ENCODE results near the gene PTGER3. TPM values are rescaled to one million over a fixed set of nuclear protein-coding genes. Genes with fewer than 3 reads are reported as not detected.

The PTGER3 gene
- total RNA-seq, 1 experiment from 2014 or later = not detected

DNA sequence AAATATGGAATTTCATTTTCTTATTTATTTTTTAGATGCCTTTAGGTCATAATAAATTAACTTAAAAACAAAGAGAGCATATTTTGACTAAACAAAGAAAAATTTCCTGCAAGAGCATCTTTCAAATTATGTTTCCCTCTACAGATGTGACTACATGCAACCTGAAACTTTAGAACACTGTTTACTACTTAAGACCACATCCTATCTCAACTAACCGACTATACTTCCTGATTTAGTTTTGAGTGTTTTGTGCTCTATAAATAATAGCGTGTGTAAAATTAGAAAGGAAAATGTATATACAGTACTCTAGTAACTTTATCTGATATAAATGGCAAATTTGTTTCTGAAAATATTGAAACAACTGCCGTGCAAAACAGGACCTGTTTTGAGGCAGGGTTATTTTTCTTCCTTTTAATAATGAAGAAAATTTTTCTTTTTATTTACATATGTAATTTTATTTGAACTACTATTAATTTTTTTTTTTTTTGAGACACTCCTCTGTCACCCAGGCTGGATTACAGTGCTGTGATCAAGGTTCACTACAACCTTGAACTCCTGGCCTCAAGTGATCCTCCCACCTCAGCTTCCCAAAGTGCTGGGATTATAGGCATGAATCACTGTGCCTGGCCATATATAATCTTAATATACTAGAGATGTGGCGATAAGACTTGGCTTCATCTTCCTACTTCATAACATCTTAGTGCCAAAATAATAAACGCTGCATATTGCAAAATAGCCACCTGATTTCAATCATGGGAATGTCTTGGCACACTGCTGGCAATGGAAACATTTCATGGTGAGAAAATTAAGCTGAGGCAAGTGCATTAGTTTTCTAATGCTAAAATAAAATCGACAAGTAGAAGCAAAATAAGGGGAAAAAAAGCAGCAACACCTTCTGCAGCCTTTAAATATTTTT is 21.0 kb upstream of the PTGER3 start:
- Mint-ChIP-seq H3K4me3 (ENCODE audit: unreplicated experiment) (no peak overlapping the region), H3K9me3 (ENCODE audit: unreplicated experiment) (no peaks in the 10 kb centered on the region), H3K36me3 (ENCODE audit: insufficient read depth, unreplicated experiment) (peaks cover 95% of the 10 kb centered on the region), H3K4me1 (ENCODE audit: insufficient read depth, unreplicated experiment) (no peaks in the 10 kb centered on the region), H3K27me3 (ENCODE audit: insufficient read depth, unreplicated experiment) (no peaks in the 10 kb centered on the region), H3K27ac (ENCODE audit: low read depth, unreplicated experiment) (no peak overlapping the region)
- no TSS peak for BruUV-seq (replicated peaks)
- ChIA-PET POLR2A (interaction anchor here (1.2 kb wide), 1 partner anchor 12 kb away, joined by 9 read pairs; the partner anchor contains the start of gene ZRANB2), CTCF (interaction anchor here (0.5 kb wide), 1 partner anchor 10 kb away, joined by 3 read pairs; no protein-coding TSS in a partner anchor)
- TF ChIP-seq, protein P1, sequence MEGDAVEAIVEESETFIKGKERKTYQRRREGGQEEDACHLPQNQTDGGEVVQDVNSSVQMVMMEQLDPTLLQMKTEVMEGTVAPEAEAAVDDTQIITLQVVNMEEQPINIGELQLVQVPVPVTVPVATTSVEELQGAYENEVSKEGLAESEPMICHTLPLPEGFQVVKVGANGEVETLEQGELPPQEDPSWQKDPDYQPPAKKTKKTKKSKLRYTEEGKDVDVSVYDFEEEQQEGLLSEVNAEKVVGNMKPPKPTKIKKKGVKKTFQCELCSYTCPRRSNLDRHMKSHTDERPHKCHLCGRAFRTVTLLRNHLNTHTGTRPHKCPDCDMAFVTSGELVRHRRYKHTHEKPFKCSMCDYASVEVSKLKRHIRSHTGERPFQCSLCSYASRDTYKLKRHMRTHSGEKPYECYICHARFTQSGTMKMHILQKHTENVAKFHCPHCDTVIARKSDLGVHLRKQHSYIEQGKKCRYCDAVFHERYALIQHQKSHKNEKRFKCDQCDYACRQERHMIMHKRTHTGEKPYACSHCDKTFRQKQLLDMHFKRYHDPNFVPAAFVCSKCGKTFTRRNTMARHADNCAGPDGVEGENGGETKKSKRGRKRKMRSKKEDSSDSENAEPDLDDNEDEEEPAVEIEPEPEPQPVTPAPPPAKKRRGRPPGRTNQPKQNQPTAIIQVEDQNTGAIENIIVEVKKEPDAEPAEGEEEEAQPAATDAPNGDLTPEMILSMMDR (IDR thresholded peaks at IDR 0.05; ENCODE audit: unreplicated experiment) = no peak
- intact Hi-C loops (cut with micrococcal nuclease) = no loop called here
- DNase-seq (ENCODE audit: unreplicated experiment) = peak; percentile 17

DNA sequence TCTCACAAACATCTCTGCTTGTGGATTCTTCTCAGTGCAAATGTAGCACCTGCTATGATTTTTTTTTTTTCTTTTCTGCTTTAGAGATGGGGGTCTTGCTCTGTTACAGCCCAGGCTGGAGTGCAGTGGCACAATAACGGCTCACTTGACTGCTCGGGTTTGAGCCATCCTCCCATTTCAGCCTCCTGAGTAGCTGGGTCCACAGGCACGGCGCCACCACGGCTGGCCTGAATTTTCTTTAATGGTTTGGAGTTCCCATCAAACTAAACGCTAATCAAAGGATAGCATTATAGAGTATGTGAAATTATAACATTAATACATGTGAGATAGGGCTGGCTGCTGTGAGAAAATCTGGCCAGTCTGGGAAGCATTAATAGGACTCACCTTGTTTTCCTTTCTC is 7.2 kb upstream of the PTGER3 start:
- ChIA-PET POLR2A (interaction anchor here (0.7 kb wide), 1 partner anchor 9 kb away, joined by 4 read pairs; no protein-coding TSS in a partner anchor), CTCF (no interaction called here)
- Mint-ChIP-seq H3K27ac (ENCODE audit: low read depth, unreplicated experiment) (no peak overlapping the region), H3K4me1 (ENCODE audit: insufficient read depth, unreplicated experiment) (no peaks in the 10 kb centered on the region), H3K9me3 (ENCODE audit: unreplicated experiment) (no peaks in the 10 kb centered on the region), H3K27me3 (ENCODE audit: insufficient read depth, unreplicated experiment) (peaks cover 5% of the 10 kb centered on the region), H3K36me3 (ENCODE audit: insufficient read depth, unreplicated experiment) (peaks cover 39% of the 10 kb centered on the region), H3K4me3 (ENCODE audit: unreplicated experiment) (no peak overlapping the region)
- BruUV-seq (replicated peaks) = no TSS peak
- intact Hi-C loops (cut with micrococcal nuclease) = loop anchor here (5.0 kb wide), 1 partner anchor 917 kb away; no protein-coding TSS in a partner anchor
- TF ChIP-seq, protein P1 (IDR thresholded peaks at IDR 0.05; ENCODE audit: unreplicated experiment) = no peak
- no peak for DNase-seq (ENCODE audit: unreplicated experiment)

DNA sequence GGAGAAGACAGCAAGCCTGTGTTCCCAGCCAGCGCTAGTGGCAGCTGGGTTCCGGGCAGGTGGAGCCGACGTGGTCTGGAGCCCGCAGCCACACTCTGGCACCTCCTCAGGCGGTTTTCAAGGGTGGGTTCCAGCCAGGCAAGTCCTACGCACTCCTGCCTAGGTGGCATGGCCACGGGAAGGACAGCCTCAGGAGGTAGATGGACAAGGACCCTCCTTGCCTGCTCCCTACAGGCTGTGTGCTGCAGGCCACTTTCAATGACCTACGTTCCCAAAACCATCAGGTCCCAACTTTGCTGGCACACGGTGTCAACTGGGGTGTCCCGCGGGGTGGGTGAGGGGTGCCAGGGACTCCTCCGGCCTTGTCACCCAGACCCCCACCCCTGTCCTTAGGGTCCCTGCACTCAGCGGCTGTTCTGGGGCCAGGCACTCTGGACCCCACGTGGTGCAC is 6.7 kb upstream of the PTGER3 start:
- BruUV-seq (replicated peaks) = no TSS peak
- ChIA-PET POLR2A (interaction anchor here (1.0 kb wide), 1 partner anchor 11 kb away, joined by 3 read pairs; no protein-coding TSS in a partner anchor), CTCF (interaction anchor here (0.6 to 0.9 kb wide), 3 partner anchors 369 to 526 kb away, joined by 3 read pairs; no protein-coding TSS in a partner anchor)
- Mint-ChIP-seq H3K9me3 (ENCODE audit: unreplicated experiment) (no peaks in the 10 kb centered on the region), H3K27ac (ENCODE audit: low read depth, unreplicated experiment) (no peak overlapping the region), H3K4me3 (ENCODE audit: unreplicated experiment) (no peak overlapping the region), H3K36me3 (ENCODE audit: insufficient read depth, unreplicated experiment) (peaks cover 36% of the 10 kb centered on the region), H3K4me1 (ENCODE audit: insufficient read depth, unreplicated experiment) (no peaks in the 10 kb centered on the region), H3K27me3 (ENCODE audit: insufficient read depth, unreplicated experiment) (peaks cover 10% of the 10 kb centered on the region)
- TF ChIP-seq, protein P1 (IDR thresholded peaks at IDR 0.05; ENCODE audit: unreplicated experiment) = no peak
- DNase-seq (ENCODE audit: unreplicated experiment) = peak; percentile 8
- intact Hi-C loops (cut with micrococcal nuclease) = loop anchor here (5.0 kb wide), 1 partner anchor 917 kb away; no protein-coding TSS in a partner anchor

DNA sequence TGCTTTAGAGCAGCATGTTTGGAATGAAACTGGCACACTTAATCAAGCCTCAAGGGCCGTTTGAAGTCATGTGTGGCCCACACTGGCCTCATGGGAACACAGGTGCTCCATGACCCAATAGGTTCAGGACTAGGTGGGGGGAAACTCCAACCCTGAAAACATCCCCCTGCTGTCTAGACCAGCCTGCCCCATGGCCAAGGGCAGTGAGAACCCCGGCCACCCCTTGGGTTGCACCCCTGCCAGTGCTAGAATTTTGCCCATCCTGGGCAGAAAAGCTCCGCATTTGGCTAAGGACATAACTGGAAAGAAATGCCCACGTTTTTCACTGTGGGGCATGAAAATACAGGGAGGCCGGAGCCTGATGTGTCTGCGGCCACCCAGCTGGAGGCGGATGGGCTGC is 6.1 kb upstream of the PTGER3 start:
- CTCF ChIA-PET = interaction anchor here (0.6 to 0.9 kb wide), 3 partner anchors 368 to 526 kb away, joined by 3 read pairs; no protein-coding TSS in a partner anchor
- DNase-seq (ENCODE audit: unreplicated experiment) = peak; percentile 11
- TF ChIP-seq, protein P1 (IDR thresholded peaks at IDR 0.05; ENCODE audit: unreplicated experiment) = no peak
- H3K36me3 Mint-ChIP-seq (ENCODE audit: insufficient read depth, unreplicated experiment) = peaks cover 31% of the 10 kb centered on the region
- intact Hi-C loops (cut with micrococcal nuclease) = loop anchor here (5.0 kb wide), 1 partner anchor 916 kb away; no protein-coding TSS in a partner anchor
- H3K9me3 Mint-ChIP-seq (ENCODE audit: unreplicated experiment) = no peaks in the 10 kb centered on the region
- H3K27me3 Mint-ChIP-seq (ENCODE audit: insufficient read depth, unreplicated experiment) = peaks cover 15% of the 10 kb centered on the region
- H3K4me3 Mint-ChIP-seq (ENCODE audit: unreplicated experiment) = no peak overlapping the region
- no TSS peak for BruUV-seq (replicated peaks)
- POLR2A ChIA-PET = interaction anchor here (1.0 kb wide), 1 partner anchor 12 kb away, joined by 3 read pairs; no protein-coding TSS in a partner anchor
- no peak overlapping the region for H3K27ac Mint-ChIP-seq (ENCODE audit: low read depth, unreplicated experiment)
- H3K4me1 Mint-ChIP-seq (ENCODE audit: insufficient read depth, unreplicated experiment) = no peaks in the 10 kb centered on the region

Data from MCF 10A (cell line).